ENCODE results near the gene AKR1C1. TPM values are rescaled to one million over a fixed set of nuclear protein-coding genes. Genes with fewer than 3 reads are reported as not detected.

AKR1C1 gene
- total RNA-seq, 1 donor from 2014 or later = 1.3 TPM

DNA sequence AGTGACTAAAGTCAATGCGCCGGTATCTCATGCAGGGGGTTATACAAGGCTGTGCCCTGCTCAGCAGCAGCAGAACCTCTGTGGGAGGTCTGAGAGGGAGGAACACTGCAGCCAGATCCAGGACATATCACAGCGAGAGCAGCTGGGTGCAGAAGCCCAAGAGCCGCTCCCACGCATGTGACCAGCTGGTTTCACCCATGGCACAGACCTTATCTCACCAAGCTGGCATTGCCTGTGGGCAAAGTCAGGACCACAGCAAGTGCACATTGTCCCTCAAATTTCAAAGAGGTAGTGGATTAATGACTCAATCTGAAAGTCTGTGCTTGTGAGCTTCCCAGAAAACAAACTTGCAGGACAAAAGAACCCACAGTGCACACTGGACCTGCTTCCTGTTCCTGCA, 31.6 kb upstream of the AKR1C1 start:
- no peak overlapping the region for H3K27ac ChIP-seq (ENCODE audit: low read depth, low read length)
- no peak for DNase-seq (ENCODE audit: low read depth)
- no peak overlapping the region for H3K9ac ChIP-seq (ENCODE audit: low read length)
- no peaks in the 10 kb centered on the region for H3K36me3 Mint-ChIP-seq (ENCODE audit: low read depth, unreplicated experiment)
- peaks cover 6% of the 10 kb centered on the region for H3K27me3 Mint-ChIP-seq (ENCODE audit: low read depth, unreplicated experiment)
- H3K9me3 ChIP-seq (ENCODE audit: insufficient read depth, low read depth, low read length) = no peaks in the 10 kb centered on the region
- peaks cover 2% of the 10 kb centered on the region for H3K27me3 ChIP-seq (ENCODE audit: insufficient read depth, low read length)
- no peak for TF ChIP-seq EZH2 (IDR thresholded peaks at IDR 0.05; ENCODE audit: insufficient read depth, low read length)
- TF ChIP-seq CTCF (IDR thresholded peaks at IDR 0.05; ENCODE audit: insufficient read depth, low read depth, low read length) = no peak
- H3K9me3 Mint-ChIP-seq (ENCODE audit: unreplicated experiment) = no peaks in the 10 kb centered on the region
- no peak for FAIRE-seq
- no peaks in the 10 kb centered on the region for H4K20me1 ChIP-seq (ENCODE audit: insufficient read depth, low read length)
- H3K36me3 ChIP-seq (ENCODE audit: insufficient read depth, low read length) = no peaks in the 10 kb centered on the region
- no peak overlapping the region for H3K4me2 ChIP-seq (ENCODE audit: low read length)
- no peak overlapping the region for H2AFZ ChIP-seq (ENCODE audit: low read depth, low read length)
- no peaks in the 10 kb centered on the region for H3K79me2 ChIP-seq (ENCODE audit: insufficient read depth, low read length)
- no peak overlapping the region for H3K27ac Mint-ChIP-seq (ENCODE audit: unreplicated experiment)
- H3K4me1 ChIP-seq (ENCODE audit: insufficient read depth, low read length) = no peaks in the 10 kb centered on the region
- no peak overlapping the region for H3K4me3 Mint-ChIP-seq (ENCODE audit: unreplicated experiment)
- H3K4me3 ChIP-seq (ENCODE audit: insufficient read depth, low read depth, low read length) = no peak overlapping the region
- H3K4me1 Mint-ChIP-seq (ENCODE audit: low read depth, unreplicated experiment) = no peaks in the 10 kb centered on the region

- Mint-ChIP-seq H3K27ac (ENCODE audit: unreplicated experiment) (no peak overlapping the region), H3K4me3 (ENCODE audit: unreplicated experiment) (no peak overlapping the region), H3K4me1 (ENCODE audit: low read depth, unreplicated experiment) (no peaks in the 10 kb centered on the region), H3K9me3 (ENCODE audit: unreplicated experiment) (peaks cover 1% of the 10 kb centered on the region), H3K36me3 (ENCODE audit: low read depth, unreplicated experiment) (no peaks in the 10 kb centered on the region), H3K27me3 (ENCODE audit: low read depth, unreplicated experiment) (peaks cover 10% of the 10 kb centered on the region)
- H3K79me2 ChIP-seq (ENCODE audit: insufficient read depth, low read length) = no peaks in the 10 kb centered on the region
- no peak overlapping the region for H3K27ac ChIP-seq (ENCODE audit: low read depth, low read length)
- no peaks in the 10 kb centered on the region for H3K9me3 ChIP-seq (ENCODE audit: insufficient read depth, low read depth, low read length)
- H3K4me3 ChIP-seq (ENCODE audit: insufficient read depth, low read depth, low read length) = no peak overlapping the region
- H4K20me1 ChIP-seq (ENCODE audit: insufficient read depth, low read length) = no peaks in the 10 kb centered on the region
- no peaks in the 10 kb centered on the region for H3K4me1 ChIP-seq (ENCODE audit: insufficient read depth, low read length)
- no peaks in the 10 kb centered on the region for H3K36me3 ChIP-seq (ENCODE audit: insufficient read depth, low read length)
- no peak for TF ChIP-seq EZH2 (IDR thresholded peaks at IDR 0.05; ENCODE audit: insufficient read depth, low read length)
- no peak for TF ChIP-seq CTCF (IDR thresholded peaks at IDR 0.05; ENCODE audit: insufficient read depth, low read depth, low read length)
- no peak overlapping the region for H3K4me2 ChIP-seq (ENCODE audit: low read length)
- DNase-seq (ENCODE audit: low read depth) (no peak), FAIRE-seq (no peak)
- no peak overlapping the region for H2AFZ ChIP-seq (ENCODE audit: low read depth, low read length)
- H3K27me3 ChIP-seq (ENCODE audit: insufficient read depth, low read length) = peaks cover 2% of the 10 kb centered on the region
- H3K9ac ChIP-seq (ENCODE audit: low read length) = no peak overlapping the region
Measured at GRCh38 chr10:4934391-4934987, 28.7 kb upstream of the AKR1C1 start.

DNA sequence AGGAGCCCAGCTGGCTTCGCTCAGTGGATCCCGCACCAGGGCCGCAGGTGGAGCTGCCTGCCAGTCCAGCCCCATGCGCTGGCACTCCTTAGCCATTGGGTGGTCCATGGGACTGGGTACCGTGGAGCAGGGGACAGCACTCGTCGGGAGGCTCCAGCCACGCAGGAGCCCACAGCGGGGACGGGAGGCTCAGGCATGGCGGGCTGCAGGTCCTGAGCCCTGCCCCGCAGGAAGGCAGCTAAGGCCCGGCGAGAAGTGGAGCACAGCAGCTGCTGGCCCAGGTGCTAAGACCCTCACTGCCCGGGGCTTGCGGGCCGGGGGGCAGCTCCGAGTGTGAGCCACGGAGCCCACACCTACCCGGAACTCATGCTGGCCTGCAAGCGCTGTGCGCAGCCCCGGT, 25.9 kb upstream of the AKR1C1 start:
- H3K36me3 Mint-ChIP-seq (ENCODE audit: low read depth, unreplicated experiment) = no peaks in the 10 kb centered on the region
- H3K4me1 ChIP-seq (ENCODE audit: insufficient read depth, low read length) = no peaks in the 10 kb centered on the region
- no peaks in the 10 kb centered on the region for H3K27me3 ChIP-seq (ENCODE audit: insufficient read depth, low read length)
- H3K36me3 ChIP-seq (ENCODE audit: insufficient read depth, low read length) = no peaks in the 10 kb centered on the region
- H3K27me3 Mint-ChIP-seq (ENCODE audit: low read depth, unreplicated experiment) = peaks cover 13% of the 10 kb centered on the region
- H3K27ac Mint-ChIP-seq (ENCODE audit: unreplicated experiment) = no peak overlapping the region
- no peak overlapping the region for H3K4me2 ChIP-seq (ENCODE audit: low read length)
- H3K9me3 ChIP-seq (ENCODE audit: insufficient read depth, low read depth, low read length) = no peaks in the 10 kb centered on the region
- H3K4me3 Mint-ChIP-seq (ENCODE audit: unreplicated experiment) = no peak overlapping the region
- FAIRE-seq (no peak), DNase-seq (ENCODE audit: low read depth) (no peak)
- peaks cover 7% of the 10 kb centered on the region for H3K4me1 Mint-ChIP-seq (ENCODE audit: low read depth, unreplicated experiment)
- H3K79me2 ChIP-seq (ENCODE audit: insufficient read depth, low read length) = no peaks in the 10 kb centered on the region
- TF ChIP-seq EZH2 (IDR thresholded peaks at IDR 0.05; ENCODE audit: insufficient read depth, low read length) (no peak), CTCF (IDR thresholded peaks at IDR 0.05; ENCODE audit: insufficient read depth, low read depth, low read length) (no peak)
- no peaks in the 10 kb centered on the region for H4K20me1 ChIP-seq (ENCODE audit: insufficient read depth, low read length)
- H3K4me3 ChIP-seq (ENCODE audit: insufficient read depth, low read depth, low read length) = no peak overlapping the region
- no peak overlapping the region for H2AFZ ChIP-seq (ENCODE audit: low read depth, low read length)
- no peak overlapping the region for H3K27ac ChIP-seq (ENCODE audit: low read depth, low read length)
- H3K9ac ChIP-seq (ENCODE audit: low read length) = no peak overlapping the region
- H3K9me3 Mint-ChIP-seq (ENCODE audit: unreplicated experiment) = peaks cover 1% of the 10 kb centered on the region

Measured in astrocyte (in vitro differentiated cells and primary cell).